GM06990 (cell line): ENCODE measurements around the gene SCAPER.
"Not testable (repeated sequence)": the region's sequence is repeated elsewhere in the genome, so short reads cannot be mapped to it uniquely, and the experiment has no call there.

Experiments
- DNase-seq: peaks from one replicate; pipeline ENCODE4 v3.0.0-alpha.2; 2011; ENCODE audit not compliant: insufficient read length; ENCODE audit errors: extremely low read depth
- H3K27me3 ChIP-seq: replicated peaks from 2 replicates; pipeline ENCODE4 v1.6.0; 2011; ENCODE audit warnings: low read length; ENCODE audit not compliant: control insufficient read depth, insufficient read depth
- H3K36me3 ChIP-seq: 2 replicates; pipeline ENCODE4 v1.5.1; 2011; ENCODE audit warnings: low read length; ENCODE audit not compliant: control insufficient read depth, insufficient read depth
- H3K4me3 ChIP-seq: replicated peaks from 2 replicates; pipeline ENCODE4 v1.5.1; 2011; ENCODE audit warnings: low read depth, mild to moderate bottlenecking, control low read depth, low read length
- CTCF ChIP-seq: IDR thresholded peaks from 2 replicates; pipeline ENCODE4 v1.5.1; 2011; ENCODE audit warnings: low read length, control low read depth, mild to moderate bottlenecking, inconsistent platforms; ENCODE audit not compliant: insufficient read depth, poor library complexity, severe bottlenecking

SCAPER gene

DNA sequence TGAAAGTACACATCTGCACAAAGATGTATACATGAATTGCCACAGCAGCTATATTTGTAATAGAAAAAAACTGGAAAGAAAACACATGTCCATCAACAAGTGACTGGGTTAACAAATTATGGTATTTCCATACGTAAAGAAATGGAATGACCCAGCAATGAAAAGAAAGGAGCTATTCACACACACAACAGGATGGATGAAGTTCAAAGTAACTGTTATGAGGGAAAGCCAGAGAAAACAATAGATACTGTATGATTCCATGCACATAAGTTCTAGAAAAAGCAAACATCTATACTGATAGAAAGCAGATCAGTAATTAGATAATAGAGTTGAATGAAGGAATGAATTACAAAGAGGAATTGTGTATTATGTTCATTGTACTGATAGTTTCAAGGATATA, 152.0 kb downstream of the SCAPER start:
- Histone ChIP-seq H3K36me3 (no peaks in the 10 kb centered on the region), H3K27me3 (no peaks in the 10 kb centered on the region), H3K4me3 (no peak overlapping the region)
- no peak for TF ChIP-seq CTCF
- no peak for DNase-seq

GRCh38 chr15:76752549-76752948, 152.6 kb downstream of the SCAPER start:
- H3K4me3 ChIP-seq = no peak overlapping the region
- H3K36me3 ChIP-seq = no peaks in the 10 kb centered on the region
- no peak for TF ChIP-seq CTCF
- no peaks in the 10 kb centered on the region for H3K27me3 ChIP-seq
- no peak for DNase-seq

GRCh38 chr15:76737573-76737972, 167.6 kb downstream of the SCAPER start:
- Histone ChIP-seq H3K27me3 (no peaks in the 10 kb centered on the region), H3K4me3 (no peak overlapping the region), H3K36me3 (no peaks in the 10 kb centered on the region)
- TF ChIP-seq CTCF = no peak
- no peak for DNase-seq

- H3K4me3 ChIP-seq, DNase-seq, H3K27me3 ChIP-seq, H3K36me3 ChIP-seq: not testable (repeated sequence)
These were observed 172.8 kb downstream of the SCAPER start for GRCh38 chr15:76732321-76732720.

DNA sequence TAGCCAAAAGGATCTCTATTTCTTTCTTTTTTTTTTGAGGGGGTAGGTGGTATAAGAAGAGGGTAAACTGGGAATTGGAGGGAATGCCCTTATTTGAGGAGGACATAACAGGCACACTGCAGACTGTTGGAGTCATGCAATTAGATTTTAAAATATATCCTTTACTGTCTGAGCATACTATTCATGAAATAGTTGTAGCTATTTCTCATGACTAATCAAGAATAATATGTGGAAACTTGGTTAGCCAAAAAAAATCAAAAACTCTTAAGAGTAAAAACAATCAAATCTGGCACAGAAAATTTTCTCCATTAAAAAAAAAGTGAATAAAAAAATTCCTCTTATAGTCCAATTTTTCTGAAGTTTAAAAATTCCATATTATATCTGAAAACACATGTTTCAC, 174.9 kb downstream of the SCAPER start:
- no peak for TF ChIP-seq CTCF
- Histone ChIP-seq H3K36me3 (no peaks in the 10 kb centered on the region), H3K4me3 (no peak overlapping the region), H3K27me3 (no peaks in the 10 kb centered on the region)
- DNase-seq = no peak

- no peaks in the 10 kb centered on the region for H3K27me3 ChIP-seq
- H3K36me3 ChIP-seq = no peaks in the 10 kb centered on the region; the same call in 1 of the 2 replicates
- no peak for TF ChIP-seq CTCF
- DNase-seq = no peak
- no peak overlapping the region for H3K4me3 ChIP-seq
These were observed 186.3 kb downstream of the SCAPER start for GRCh38 chr15:76718863-76719262.
